ENCODE measurements around the gene CACUL1. TPM values are rescaled to one million over a fixed set of nuclear protein-coding genes. Genes with fewer than 3 reads are reported as not detected.

Gene CACUL1
- total RNA-seq, 1 donor from 2014 or later = 17.7 TPM

- no peak overlapping the region for H3K4me3 ChIP-seq (ENCODE audit: low read length in 3 of 3)
- peaks cover 0 to 12% (median 2%) of the 10 kb centered on the region in 3 donors for H3K4me1 ChIP-seq (ENCODE audit: control insufficient read depth in 3 of 3, insufficient read depth in 3 of 3, low read length in 3 of 3)
- peaks cover 0 to 5% (median 0%) of the 10 kb centered on the region in 3 donors for H3K27me3 ChIP-seq (ENCODE audit: control insufficient read depth in 3 of 3, insufficient read depth in 3 of 3, low read length in 3 of 3)
- H3K9me3 ChIP-seq (ENCODE audit: control insufficient read depth in 3 of 3, low read length in 3 of 3) = no peaks in the 10 kb centered on the region
- no peak overlapping the region for H3K9ac ChIP-seq (ENCODE audit: low read depth in 1 of 3, low read length in 3 of 3)
- no peaks in the 10 kb centered on the region for H3K36me3 ChIP-seq (ENCODE audit: control insufficient read depth in 3 of 3, insufficient read depth in 3 of 3, low read length in 3 of 3)
- no peak overlapping the region for H3K27ac ChIP-seq (ENCODE audit: low read depth, low read length)
Observed at GRCh38 chr10:118628397-118628796, 126.4 kb downstream of the CACUL1 start.

GRCh38 chr10:118626953-118627352, 127.8 kb downstream of the CACUL1 start:
- H3K27me3 ChIP-seq (ENCODE audit: control insufficient read depth in 3 of 3, insufficient read depth in 3 of 3, low read length in 3 of 3) = peaks cover 0 to 5% (median 0%) of the 10 kb centered on the region in 3 donors
- no peak overlapping the region for H3K4me3 ChIP-seq (ENCODE audit: low read length in 3 of 3)
- H3K9me3 ChIP-seq (ENCODE audit: control insufficient read depth in 3 of 3, low read length in 3 of 3) = no peaks in the 10 kb centered on the region
- no peak overlapping the region for H3K9ac ChIP-seq (ENCODE audit: low read depth in 1 of 3, low read length in 3 of 3)
- H3K4me1 ChIP-seq (ENCODE audit: control insufficient read depth in 3 of 3, insufficient read depth in 3 of 3, low read length in 3 of 3) = peaks cover 0 to 12% (median 2%) of the 10 kb centered on the region in 3 donors
- no peak overlapping the region for H3K27ac ChIP-seq (ENCODE audit: low read depth, low read length)
- H3K36me3 ChIP-seq (ENCODE audit: control insufficient read depth in 3 of 3, insufficient read depth in 3 of 3, low read length in 3 of 3) = no peaks in the 10 kb centered on the region

Other genes with a start within 250 kb of the CACUL1 start
- not detected for gene PRLHR, start 159.3 kb downstream of the CACUL1 start, total RNA-seq

Measured in skeletal muscle tissue (tissue), 4 donors.